ENCODE measurements around the gene TSHZ3.

TSHZ3 gene

DNA sequence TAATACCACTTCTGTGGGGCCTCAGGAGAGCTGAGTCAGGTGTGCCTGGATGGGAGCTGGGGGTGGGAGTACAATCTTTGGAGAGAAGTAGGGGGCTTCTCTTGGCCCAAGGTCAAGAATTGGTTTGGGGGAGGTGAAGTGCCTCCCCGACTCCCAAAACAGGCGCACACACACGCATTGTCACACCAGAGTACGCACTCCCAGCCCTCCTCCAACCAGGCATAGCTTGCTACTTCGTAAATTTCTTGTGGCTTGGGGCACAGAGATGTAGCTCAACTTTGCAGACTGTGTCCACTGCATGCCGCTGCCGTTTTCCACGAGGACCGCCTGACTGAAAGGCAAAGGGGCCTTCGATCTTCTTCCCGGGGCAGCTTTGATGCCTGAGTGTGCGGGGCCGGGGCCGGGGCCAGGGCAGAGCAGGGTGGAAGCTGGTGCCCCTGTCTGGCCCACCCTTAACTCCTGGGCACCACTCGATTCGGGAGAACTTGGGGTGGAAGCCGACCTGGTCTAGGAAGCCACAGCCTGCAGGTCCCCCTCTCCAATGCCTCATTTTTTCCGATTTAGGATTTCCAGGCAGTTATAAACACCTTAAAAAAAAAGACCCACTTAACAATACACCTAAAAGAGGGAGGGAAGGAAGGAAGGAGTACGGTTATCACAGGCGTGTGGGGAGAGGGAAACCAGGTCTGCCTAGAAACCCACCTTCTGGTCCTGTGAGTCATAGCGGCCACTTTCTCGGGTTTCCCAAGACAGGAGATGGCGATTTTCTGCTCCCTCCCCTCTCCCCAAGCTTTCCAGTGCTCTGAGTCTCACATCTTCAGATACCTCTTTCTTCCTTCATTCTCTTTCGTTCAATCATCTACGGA lies 5.8 kb upstream of the TSHZ3 start:
- DNase-seq = no peak

DNA sequence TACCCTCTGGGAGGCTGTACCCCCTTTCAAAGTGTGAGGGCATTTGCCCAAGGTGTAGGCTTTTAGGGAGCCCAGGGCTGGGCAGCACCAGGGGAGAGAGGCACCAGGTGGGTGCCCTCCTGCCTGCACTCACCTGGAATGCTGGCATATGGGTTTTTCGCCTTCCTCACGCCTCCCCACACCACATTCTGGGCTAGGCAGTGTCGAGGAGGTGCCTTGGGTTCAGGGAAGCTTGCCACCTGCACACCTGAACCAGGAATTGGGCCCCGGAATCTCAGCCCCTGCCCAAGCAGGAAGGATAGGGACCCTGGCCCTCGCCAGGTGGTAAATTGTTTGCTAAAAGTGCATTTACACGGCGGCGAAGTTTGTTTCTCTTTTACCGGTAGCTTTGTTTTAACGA lies 5.1 kb upstream of the TSHZ3 start:
- DNase-seq = no peak

DNA sequence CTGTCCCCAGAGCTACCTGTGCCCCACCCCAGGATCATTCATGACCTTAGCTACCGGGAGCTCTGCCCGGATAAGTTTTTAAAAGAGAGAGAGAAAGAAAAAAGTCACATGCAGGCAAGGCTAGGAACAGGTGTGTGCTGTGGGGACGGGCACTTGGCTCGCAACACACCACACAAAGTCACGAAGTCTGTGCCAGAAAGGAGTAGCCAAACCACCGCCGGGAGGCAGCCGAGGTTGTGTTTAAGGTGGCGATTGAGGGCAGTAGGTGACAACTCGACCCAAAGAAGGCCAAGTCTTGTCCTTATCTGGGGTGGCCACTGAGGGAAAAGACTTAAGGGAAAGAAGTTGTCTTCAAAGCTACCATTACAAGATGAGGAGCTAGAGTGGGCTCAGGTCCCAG lies 4.6 kb upstream of the TSHZ3 start:
- no peak for DNase-seq

DNA sequence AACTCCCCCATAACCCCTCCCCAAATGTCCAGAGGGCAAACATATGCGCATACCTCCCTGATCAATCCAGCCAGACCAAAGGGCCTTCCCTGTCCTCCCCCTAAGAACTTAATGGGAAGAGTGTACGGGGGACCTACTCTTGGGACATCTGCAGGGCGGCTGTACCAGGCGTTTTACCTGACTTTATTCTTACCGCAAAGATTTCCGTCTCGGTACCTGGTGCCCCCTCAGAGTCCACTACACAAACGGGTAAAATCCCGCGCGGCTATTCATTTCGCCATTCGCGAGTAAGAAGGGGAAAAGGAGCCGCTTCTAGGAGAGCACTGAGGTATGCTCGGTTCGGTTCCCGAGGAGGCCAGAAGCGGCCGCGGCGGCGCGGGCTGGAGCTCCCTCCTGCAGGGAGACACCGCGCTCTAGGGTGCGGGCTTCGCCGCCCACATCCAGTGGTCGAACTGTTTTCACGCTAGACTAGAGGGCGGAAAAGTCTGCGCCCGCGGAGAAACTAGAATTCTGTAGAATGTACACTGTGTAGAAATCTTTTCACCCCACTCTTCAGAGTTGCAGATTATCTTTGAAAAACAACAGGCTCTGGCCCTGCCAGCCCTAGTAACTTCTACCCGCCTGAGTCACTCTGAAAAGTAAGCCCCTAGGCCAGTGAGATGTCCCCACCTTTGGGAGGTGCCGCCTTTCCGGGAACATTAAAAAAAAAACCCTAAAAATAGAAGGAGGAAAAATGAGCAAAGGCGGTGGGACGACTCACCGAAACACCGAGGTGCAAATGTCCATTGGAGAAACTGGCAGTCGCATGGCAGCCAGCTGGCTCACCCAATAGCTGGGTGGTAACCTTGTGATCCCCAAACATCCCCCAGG lies 3.8 kb upstream of the TSHZ3 start:
- no peak for DNase-seq

DNA sequence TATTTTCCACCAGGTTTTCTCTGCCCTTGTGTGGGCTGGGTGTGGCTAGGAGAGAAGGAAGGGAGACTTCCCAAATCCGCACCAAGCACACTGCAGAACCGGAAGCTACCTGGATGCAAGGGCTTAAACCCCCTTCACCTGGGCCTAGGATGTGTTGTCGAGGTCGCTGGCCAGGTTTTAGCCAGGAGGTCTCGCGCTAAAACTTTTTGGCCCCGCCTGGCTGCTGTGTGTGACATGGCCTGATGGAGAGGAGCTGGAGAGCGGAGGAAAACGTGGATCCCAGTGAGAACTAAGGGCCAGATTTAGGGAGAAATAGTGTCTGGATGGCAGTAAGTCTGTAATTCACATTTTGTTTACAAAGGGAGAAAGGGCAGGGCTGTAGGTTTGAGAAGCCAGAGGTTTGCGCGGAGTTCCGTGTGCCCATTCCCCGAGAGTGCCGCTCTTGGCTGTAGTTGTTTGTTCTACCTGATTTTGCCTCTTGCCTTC lies 3.1 kb upstream of the TSHZ3 start:
- DNase-seq = no peak

DNA sequence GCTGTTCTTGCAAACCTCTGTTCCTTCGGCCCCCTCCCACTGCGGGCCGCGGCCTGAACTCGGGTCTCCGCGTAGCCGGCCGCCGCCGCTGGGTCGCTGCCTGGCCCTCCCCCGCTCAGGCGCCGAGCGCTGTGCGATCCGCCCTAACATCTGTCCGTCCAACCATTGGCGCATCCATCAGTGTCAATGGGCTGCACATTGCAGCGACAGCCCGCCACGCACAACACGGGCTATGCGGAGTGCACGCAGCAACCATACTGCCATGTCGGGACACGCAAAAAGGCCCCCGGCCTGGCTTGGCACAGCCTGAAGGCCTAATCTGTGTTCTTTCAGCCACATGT lies 2.6 kb upstream of the TSHZ3 start:
- DNase-seq = no peak

DNA sequence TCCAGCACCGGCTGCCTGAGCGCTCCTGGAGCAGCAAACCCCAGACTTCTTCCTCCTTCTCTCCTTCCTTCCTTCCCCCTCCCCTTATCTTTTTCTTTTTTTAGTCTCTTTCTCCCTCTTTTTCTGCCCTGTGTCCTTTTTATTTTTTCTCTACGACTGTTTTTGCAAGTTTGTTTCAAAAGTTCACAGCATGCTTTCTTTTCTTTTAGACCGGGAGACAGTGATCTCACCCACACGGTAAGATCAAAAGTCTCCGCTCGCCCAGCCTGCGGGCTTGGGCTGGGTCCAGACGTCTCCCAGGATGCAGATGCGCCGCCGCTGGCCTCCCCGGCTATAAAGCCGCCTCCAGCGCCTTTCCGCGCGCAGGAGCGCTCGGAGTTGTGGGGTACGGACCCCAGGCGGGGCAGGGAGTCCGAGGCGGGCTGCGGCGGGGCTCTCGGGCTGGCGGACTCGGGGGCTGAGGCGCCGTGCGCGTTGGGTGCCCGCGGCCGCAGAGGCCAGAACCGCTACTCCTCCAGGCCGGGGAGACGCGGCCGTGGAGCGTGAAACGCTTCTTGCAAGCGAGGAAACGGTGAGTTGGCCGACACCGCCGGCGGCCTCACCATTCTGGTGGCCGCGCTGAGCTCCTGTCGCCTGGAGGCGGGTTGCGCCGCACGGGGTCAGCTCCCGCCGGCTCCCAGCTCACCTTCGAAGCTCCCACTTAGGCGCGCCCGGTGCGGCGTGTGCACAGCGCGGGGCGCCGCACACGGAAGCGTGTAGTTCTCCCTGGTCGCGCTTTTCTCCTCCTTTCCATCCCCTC lies 2.0 kb upstream of the TSHZ3 start:
- DNase-seq = peak; percentile 56

DNA sequence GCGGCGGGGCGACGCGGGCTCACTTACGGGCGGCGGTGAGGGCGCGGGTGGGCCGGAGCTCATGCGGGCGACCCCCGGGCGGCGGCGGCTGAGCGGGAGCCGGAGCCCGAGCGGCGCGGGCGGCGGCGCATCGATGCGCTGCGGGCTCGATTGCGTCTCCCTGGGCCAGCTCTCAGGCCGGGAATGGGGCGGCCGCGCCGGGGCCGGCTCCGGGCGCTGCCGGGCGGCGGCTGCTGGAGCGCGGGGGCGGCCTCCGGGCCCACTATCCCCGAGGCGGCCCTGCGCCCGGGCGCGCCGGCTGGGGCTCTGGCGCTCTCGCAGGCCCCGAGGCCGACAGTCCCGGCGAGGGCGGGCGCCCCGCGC lies 1.4 kb upstream of the TSHZ3 start:
- peak; percentile 28 for DNase-seq

DNA sequence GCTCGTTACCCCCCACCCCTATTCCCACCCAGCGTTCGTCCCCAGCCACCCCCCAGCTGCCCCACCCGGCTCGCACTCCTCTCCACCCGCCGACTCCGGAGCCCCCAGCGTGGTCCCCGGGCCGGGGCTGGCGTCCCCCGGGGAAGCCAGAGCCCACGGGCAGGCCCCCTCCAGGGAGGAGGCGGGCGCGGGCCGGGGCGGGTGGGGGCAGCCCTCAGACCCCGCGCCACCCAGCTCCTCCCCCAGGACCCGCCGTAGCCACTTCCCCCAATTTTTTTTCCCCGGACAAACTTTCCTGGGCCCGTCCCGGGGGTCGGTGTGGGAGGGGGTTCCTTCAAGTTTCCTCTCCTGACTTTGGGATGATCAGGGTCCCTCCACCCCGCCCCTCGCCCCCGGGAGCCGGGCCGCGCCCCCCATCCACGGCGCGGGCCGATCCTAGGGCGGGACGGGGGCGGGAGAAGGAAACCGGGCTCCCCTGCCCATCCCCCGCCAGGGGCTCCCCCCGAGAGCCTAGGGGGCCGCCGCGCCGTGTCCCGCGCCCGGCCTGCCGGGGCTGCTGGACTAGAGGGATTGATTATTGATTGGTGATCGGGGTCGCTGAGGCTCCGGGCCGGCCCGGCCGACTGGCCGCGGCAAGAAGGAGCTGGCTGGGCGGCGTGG lies 927 bp upstream of the TSHZ3 start:
- peak; percentile 28 for DNase-seq

DNA sequence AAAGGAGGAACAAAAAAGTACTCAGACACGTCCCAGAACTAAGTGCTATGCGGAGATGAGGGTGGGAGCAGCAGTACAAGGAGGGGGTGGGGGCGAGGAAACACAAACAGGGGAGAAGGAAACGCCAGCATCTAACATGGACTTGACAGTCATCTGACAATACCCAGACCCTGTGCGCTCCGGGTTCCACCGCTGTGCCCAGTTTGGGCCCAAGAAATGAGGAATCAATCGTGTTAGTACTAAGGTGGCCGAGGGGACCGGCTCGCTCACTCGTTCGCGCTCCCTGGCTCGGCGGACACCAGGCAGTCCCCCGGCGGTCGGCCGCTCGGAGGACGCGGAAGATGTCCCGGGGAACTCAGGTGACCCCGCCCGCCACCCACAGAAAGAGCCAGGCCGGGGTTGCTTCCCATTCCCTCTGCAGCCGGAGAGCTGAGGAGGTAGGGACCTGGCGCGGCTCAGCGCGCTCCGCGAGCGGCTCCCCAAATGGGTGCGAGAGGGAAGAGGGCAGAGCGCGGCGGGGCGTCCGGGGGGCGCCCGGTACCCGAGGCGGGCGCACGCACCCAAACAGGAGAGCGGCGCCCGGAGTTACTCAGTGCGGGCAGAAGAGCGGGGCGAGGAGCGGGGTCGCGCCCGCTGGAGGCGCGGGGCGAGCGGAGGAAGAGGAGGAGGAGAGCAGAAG lies 616 bp downstream of the TSHZ3 start:
- DNase-seq = peak; percentile 42

DNA sequence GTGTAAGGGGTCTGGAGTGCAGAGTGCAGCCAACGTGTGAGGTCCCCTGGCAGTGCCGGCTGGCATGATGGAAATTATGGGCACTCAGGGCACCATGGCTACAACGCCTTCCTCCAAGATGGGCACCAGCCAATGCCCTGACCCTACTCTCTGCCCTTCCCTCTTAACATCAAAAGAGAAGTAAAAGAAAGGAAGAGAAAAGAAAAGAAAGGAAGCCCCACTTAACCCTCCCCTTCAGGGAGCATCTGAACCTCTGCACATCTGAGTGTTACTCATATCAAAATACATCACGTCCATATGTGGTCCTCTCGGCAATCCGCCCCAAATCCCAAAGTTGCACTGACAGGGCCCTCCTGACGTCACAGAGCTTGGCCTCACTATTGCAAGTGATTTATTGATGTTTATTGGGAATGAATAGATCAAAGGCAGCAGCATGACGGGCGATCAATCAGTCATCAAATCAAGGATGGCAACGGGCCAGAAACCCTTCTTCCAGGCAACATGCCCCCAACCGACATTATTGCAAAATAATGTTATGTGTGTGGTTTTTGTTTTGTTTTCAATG lies 1.3 kb downstream of the TSHZ3 start:
- no peak for DNase-seq

DNA sequence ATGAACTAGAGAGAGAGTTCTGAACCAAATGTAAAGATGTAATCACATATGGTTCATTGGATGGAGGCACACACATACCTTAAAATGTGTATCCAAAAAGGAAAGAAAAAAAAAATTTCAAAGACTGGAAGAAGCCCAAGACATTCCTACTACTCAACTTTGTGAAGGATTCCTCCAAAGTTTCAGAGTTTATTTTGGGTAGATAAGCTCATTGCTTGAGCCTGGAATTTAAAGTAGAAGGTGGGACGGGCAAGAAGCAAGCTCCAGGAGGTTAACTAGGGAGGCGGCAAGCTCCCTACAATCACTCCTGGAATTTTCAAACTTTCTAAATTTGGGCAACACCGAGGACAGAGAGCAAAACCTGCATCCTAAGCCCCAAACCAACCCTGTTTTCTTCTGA lies 1.9 kb downstream of the TSHZ3 start:
- no peak for DNase-seq

DNA sequence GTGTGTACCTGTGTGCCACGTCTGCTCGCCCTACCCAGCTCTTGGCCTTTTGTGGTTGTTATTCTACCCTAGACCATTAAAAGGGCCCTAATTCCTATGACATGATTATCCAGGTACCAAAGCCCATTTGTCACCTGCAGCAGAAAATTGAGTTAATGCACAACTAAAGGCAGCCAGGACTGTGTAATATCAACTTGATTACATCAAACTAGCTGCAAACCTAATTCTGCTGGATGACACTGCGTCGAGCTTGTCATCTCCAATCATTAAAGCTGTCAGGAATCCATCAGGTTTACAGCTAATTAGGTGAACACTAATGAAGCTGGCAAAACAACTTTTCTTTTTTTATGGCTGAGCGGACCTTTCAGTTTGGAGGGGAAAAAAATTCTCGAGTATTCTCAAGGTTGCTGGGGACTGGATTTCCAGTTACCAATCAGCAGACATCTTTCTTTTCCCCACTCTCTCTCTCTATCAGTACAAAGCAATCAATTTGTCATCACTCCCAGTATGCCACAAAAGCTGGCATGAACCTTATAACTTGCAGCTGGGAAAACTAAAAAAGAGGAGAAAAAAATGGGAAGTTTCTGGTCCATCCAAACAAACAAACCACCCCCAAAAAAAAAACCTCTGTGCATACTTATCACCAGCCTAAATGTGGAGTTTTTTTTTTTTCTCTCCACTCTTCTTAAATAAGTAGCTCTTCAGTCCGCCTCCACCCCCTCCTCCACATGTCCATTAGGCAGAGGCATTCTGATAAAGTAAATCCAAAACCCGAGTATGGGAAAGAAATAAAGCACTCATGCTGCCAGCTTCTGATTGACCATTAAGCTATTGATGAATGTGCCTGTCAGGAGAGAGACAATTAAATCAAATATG lies 2.8 kb downstream of the TSHZ3 start:
- no peak for DNase-seq

DNA sequence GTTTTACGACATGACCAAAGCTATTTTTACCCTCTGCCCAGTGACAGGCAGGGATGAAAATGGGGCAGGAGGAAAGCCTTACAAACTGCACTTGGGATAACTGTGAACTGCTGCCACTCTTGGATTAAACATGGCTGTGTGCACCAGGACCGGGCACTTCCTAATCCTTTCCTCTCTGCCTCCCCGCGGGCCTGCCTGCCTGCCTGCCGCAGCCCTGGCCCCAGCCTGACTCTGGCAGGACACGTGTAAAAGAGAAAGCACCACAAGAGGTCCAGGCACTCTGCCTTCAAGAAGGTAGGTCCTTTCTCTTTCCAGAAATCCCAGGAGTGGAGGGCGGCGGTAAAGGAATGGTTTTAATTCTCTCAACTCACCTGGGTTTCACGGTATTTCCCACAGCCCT lies 4.8 kb downstream of the TSHZ3 start:
- DNase-seq = no peak

DNA sequence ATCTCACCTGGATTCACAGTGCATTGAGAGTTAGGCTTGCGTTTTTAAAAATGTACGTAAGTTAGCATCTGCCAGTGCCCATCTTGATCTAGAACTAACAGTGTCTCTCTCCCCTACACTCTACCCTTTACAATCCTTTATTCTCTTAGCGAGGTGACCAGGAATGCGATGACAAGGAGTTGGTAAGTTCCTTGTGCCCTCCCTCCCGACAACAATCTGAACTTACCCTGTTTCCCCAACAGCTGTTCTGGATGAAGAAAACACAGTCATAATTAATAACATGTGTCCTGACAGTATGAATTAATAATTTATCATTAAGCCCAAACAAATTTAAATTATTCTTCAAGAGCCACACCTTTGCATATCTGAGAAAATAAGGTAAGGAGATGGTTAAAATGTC lies 6.3 kb downstream of the TSHZ3 start:
- DNase-seq = no peak

DNA sequence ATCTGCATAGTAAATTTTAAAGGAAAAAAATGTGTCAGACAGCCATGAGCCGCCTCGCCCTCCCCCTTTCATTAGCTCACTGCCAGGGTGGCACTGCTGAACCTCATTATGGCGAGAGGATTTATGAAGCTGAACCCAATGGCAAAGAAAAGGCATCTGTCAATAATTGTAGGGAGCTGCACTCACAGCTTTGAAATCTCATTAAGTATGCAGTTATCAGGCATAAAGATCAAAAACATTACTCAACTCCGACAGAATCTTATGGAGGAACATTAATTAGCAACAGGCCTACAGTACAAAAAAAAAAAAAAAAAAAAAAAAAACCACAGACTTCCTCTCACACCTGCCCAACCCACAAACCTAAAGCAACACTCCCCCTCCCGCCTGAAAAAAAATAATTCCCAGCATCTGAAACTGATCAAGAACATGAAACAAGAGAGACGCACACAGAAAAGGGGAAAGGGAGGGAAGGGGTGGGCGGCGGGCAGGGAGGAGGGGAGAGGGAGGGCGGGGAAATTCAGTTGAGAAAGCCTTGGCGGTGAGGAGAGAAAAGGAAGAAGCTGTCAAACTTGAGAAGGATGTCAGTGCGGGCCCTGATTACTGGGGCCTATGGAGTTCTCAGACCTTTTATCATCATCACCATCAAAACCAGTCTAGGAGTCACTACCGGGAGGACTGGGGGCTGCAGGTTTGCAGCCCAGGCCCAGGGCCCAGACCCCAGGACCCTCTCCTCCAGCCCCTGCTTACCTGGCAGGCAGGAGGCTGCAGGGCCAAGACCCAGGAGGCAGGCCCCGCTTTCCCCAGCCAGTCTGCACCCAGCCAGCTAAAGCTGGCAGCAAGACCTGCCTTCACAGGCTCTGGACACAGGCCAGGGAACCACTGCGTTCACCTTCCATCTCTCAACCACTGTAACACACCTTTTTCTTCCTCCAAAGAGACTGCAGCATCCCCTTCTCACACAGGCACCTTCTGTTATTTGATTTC lies 8.9 kb downstream of the TSHZ3 start:
- no peak for DNase-seq

DNA sequence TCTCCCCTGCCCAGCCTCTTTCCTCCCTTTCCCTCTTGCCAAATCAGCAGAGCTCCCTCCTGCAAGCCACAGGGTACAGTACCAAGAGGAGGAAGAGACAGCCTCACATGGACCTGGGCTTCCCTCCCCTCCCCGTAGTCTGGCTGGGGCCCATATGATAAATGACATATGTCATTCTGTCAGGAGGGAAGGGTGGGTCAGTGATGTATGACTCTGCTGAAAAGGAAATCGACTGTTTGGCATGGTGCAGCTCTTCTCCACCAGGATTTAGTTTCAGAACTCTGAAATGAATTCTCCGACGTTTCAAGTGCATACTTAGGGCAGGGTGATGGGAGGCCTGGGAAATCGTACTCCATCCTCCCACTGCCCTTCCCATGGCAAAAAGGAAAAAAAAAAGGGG lies 9.8 kb downstream of the TSHZ3 start:
- no peak for DNase-seq

DNA sequence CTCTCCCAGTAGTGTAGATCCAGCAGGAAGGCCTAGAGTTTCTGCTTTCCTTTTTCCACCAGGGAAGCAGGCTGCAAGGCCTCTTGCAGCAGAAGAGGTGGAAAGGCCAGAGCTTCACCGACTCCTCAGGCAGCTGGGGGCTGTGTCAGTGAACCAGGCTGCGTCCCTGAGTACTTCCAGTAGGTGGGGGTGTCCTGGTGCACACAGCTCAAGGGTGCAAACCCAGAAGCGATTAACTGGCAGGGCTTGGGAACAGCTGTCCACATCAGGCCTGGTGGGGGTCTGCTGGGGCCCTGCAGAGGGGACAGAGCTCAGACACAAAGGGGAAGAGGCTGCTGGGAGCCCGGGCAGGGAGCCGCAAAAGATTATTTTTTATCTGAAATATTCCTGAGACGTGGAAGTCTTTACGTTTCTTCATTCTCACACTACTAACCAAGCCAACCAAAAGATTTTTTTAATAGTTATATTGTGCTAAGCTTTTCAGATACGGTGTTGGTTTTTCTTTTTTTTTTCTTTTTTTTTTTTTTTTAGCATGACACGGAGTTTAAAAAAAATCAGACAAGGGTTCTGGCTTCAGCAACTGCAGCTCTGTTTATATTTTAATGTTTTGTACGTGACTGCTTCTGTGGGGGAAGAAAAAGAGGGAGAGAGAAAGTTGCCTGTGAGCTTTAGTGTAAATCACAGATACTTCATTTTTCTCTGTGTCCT lies 11.0 kb downstream of the TSHZ3 start:
- no peak for DNase-seq

All from T1000 (cell line).